ENCODE measurements around the gene GJB2.

DNA sequence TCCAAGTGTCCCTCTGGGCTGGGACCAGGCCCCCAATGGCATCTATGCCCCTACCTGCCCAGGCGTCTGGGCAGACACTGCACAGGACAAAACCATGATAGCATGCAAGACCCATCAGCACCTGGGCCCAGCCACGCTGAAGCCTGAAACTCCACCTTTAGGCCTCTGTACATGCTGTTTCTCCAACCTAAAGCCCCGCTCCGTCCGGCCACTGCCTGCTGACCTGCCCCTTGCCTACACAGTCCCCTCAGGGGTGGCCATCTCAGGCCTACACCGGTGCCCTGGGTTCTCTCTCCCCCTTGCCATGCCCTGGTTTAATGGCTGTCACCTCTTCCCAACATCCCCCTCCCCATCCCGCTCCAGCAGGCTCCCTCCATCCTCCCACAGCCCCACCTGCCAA lies 47.2 kb downstream of the GJB2 start:
- TF ChIP-seq RAD21 (IDR thresholded peaks at IDR 0.05; ENCODE audit: low read depth) (no peak), EGR1 (IDR thresholded peaks at IDR 0.05) (no peak), ZBTB7A (IDR thresholded peaks at IDR 0.05; ENCODE audit: low read depth) (no peak), CEBPB (IDR thresholded peaks at IDR 0.05) (no peak), TEAD4 (IDR thresholded peaks at IDR 0.05) (no peak)
- TF ChIP-seq, protein P1, sequence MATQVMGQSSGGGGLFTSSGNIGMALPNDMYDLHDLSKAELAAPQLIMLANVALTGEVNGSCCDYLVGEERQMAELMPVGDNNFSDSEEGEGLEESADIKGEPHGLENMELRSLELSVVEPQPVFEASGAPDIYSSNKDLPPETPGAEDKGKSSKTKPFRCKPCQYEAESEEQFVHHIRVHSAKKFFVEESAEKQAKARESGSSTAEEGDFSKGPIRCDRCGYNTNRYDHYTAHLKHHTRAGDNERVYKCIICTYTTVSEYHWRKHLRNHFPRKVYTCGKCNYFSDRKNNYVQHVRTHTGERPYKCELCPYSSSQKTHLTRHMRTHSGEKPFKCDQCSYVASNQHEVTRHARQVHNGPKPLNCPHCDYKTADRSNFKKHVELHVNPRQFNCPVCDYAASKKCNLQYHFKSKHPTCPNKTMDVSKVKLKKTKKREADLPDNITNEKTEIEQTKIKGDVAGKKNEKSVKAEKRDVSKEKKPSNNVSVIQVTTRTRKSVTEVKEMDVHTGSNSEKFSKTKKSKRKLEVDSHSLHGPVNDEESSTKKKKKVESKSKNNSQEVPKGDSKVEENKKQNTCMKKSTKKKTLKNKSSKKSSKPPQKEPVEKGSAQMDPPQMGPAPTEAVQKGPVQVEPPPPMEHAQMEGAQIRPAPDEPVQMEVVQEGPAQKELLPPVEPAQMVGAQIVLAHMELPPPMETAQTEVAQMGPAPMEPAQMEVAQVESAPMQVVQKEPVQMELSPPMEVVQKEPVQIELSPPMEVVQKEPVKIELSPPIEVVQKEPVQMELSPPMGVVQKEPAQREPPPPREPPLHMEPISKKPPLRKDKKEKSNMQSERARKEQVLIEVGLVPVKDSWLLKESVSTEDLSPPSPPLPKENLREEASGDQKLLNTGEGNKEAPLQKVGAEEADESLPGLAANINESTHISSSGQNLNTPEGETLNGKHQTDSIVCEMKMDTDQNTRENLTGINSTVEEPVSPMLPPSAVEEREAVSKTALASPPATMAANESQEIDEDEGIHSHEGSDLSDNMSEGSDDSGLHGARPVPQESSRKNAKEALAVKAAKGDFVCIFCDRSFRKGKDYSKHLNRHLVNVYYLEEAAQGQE (IDR thresholded peaks at IDR 0.05; ENCODE audit: low read depth) = no peak
